ENCODE results near the gene WNK1.

DNA sequence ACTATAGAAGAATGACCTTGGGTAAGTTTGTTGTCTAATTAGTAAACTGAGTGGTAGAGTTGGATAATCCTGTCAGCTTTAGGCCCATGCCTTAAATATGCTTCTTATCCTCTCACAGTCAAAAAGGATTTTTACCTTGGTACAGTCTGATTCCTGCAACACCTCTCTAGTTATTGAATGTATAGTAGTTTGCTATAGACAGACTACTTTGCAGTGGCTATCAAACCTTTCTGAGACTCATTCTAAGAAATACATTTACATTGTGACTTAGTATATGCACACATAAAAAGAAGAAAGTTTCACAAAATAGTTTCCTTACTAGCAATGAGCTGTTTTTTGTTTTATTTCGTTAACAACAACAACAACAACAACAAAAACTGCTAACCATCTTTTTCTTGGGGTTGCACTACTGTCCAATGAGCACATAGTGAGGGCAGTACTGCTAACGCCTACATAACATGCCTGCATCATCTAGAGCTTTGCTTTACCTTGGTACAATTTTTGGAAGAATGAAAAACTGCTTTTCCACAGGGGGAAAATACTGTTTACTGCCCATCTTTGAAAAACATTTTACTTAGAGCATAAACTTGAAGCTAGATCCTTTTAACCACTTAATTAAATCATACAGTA is 28.5 kb downstream of the WNK1 start:
- no peak for TF ChIP-seq POLR2A (IDR thresholded peaks at IDR 0.05)
- TF ChIP-seq, protein P1, sequence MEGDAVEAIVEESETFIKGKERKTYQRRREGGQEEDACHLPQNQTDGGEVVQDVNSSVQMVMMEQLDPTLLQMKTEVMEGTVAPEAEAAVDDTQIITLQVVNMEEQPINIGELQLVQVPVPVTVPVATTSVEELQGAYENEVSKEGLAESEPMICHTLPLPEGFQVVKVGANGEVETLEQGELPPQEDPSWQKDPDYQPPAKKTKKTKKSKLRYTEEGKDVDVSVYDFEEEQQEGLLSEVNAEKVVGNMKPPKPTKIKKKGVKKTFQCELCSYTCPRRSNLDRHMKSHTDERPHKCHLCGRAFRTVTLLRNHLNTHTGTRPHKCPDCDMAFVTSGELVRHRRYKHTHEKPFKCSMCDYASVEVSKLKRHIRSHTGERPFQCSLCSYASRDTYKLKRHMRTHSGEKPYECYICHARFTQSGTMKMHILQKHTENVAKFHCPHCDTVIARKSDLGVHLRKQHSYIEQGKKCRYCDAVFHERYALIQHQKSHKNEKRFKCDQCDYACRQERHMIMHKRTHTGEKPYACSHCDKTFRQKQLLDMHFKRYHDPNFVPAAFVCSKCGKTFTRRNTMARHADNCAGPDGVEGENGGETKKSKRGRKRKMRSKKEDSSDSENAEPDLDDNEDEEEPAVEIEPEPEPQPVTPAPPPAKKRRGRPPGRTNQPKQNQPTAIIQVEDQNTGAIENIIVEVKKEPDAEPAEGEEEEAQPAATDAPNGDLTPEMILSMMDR (IDR thresholded peaks at IDR 0.05 in 4 of 5, conservative IDR thresholded peaks at IDR 0.05 in 1 of 5): no peak

All from gastrocnemius medialis (tissue), 4 donors.